ENCODE results near the gene UBA7.

The UBA7 gene

GRCh38 chr3:49771340-49771938, 42.3 kb downstream of the UBA7 start:
- H3K4me3 ChIP-seq (ENCODE audit: low read depth, low read length): no peak overlapping the region
- H3K79me2 ChIP-seq: peaks cover 43% of the 10 kb centered on the region
- H3K4me2 ChIP-seq (ENCODE audit: low read length): no peak overlapping the region
- H3K4me1 ChIP-seq: no peaks in the 10 kb centered on the region
- H3K27ac ChIP-seq: no peak overlapping the region
- H3K9ac ChIP-seq: no peak overlapping the region
- H3K36me3 ChIP-seq (ENCODE audit: control insufficient read depth, insufficient read depth, low read length): no peaks in the 10 kb centered on the region
- TF ChIP-seq CTCF (IDR thresholded peaks at IDR 0.05): no peak
- H3K9me3 ChIP-seq (ENCODE audit: control insufficient read depth, low read length): no peaks in the 10 kb centered on the region
- no peak overlapping the region for H2AFZ ChIP-seq
- H3K27me3 ChIP-seq (ENCODE audit: control insufficient read depth, insufficient read depth, low read length): no peaks in the 10 kb centered on the region

- H3K4me3 ChIP-seq (ENCODE audit: low read depth, low read length): no peak overlapping the region
- H3K27me3 ChIP-seq (ENCODE audit: control insufficient read depth, insufficient read depth, low read length): no peaks in the 10 kb centered on the region
- H3K9ac ChIP-seq: no peak overlapping the region
- TF ChIP-seq CTCF (IDR thresholded peaks at IDR 0.05): no peak
- no peaks in the 10 kb centered on the region for H3K36me3 ChIP-seq (ENCODE audit: control insufficient read depth, insufficient read depth, low read length)
- no peak overlapping the region for H2AFZ ChIP-seq
- H3K79me2 ChIP-seq: peaks cover 48% of the 10 kb centered on the region
- no peaks in the 10 kb centered on the region for H3K9me3 ChIP-seq (ENCODE audit: control insufficient read depth, low read length)
- no peak overlapping the region for H3K27ac ChIP-seq
- H3K4me2 ChIP-seq (ENCODE audit: low read length): no peak overlapping the region
- H3K4me1 ChIP-seq: no peaks in the 10 kb centered on the region
These were observed 43.8 kb downstream of the UBA7 start for GRCh38 chr3:49769926-49770325.

GRCh38 chr3:49769286-49769915, 44.4 kb downstream of the UBA7 start:
- H3K4me2 ChIP-seq (ENCODE audit: low read length): no peak overlapping the region
- H3K36me3 ChIP-seq (ENCODE audit: control insufficient read depth, insufficient read depth, low read length): no peaks in the 10 kb centered on the region
- TF ChIP-seq CTCF (IDR thresholded peaks at IDR 0.05): no peak
- no peak overlapping the region for H2AFZ ChIP-seq
- H3K27me3 ChIP-seq (ENCODE audit: control insufficient read depth, insufficient read depth, low read length): no peaks in the 10 kb centered on the region
- no peaks in the 10 kb centered on the region for H3K9me3 ChIP-seq (ENCODE audit: control insufficient read depth, low read length)
- H3K4me1 ChIP-seq: no peaks in the 10 kb centered on the region
- no peak overlapping the region for H3K4me3 ChIP-seq (ENCODE audit: low read depth, low read length)
- no peak overlapping the region for H3K9ac ChIP-seq
- no peak overlapping the region for H3K27ac ChIP-seq
- H3K79me2 ChIP-seq: peaks cover 49% of the 10 kb centered on the region

GRCh38 chr3:49763981-49764380, 49.8 kb downstream of the UBA7 start:
- Histone ChIP-seq H3K9me3 (ENCODE audit: control insufficient read depth, low read length) (no peaks in the 10 kb centered on the region), H3K4me2 (ENCODE audit: low read length) (no peak overlapping the region), H2AFZ (no peak overlapping the region), H3K4me1 (peaks cover 4% of the 10 kb centered on the region), H3K27me3 (ENCODE audit: control insufficient read depth, insufficient read depth, low read length) (no peaks in the 10 kb centered on the region), H3K27ac (no peak overlapping the region), H3K4me3 (ENCODE audit: low read depth, low read length) (no peak overlapping the region), H3K79me2 (peaks cover 44% of the 10 kb centered on the region), H3K36me3 (ENCODE audit: control insufficient read depth, insufficient read depth, low read length) (no peaks in the 10 kb centered on the region), H3K9ac (no peak overlapping the region)
- TF ChIP-seq CTCF (IDR thresholded peaks at IDR 0.05): no peak

GRCh38 chr3:49761661-49762060, 52.1 kb downstream of the UBA7 start:
- no peaks in the 10 kb centered on the region for H3K9me3 ChIP-seq (ENCODE audit: control insufficient read depth, low read length)
- H3K79me2 ChIP-seq: peaks cover 52% of the 10 kb centered on the region
- H3K27me3 ChIP-seq (ENCODE audit: control insufficient read depth, insufficient read depth, low read length): no peaks in the 10 kb centered on the region
- no peak overlapping the region for H3K4me3 ChIP-seq (ENCODE audit: low read depth, low read length)
- TF ChIP-seq CTCF (IDR thresholded peaks at IDR 0.05): no peak
- H3K4me2 ChIP-seq (ENCODE audit: low read length): no peak overlapping the region
- H3K27ac ChIP-seq: no peak overlapping the region
- H3K36me3 ChIP-seq (ENCODE audit: control insufficient read depth, insufficient read depth, low read length): no peaks in the 10 kb centered on the region
- no peak overlapping the region for H2AFZ ChIP-seq
- peaks cover 9% of the 10 kb centered on the region for H3K4me1 ChIP-seq
- H3K9ac ChIP-seq: no peak overlapping the region
